Measurements from ENCODE around the gene GLUD1. TPM values are rescaled to one million over a fixed set of nuclear protein-coding genes. Genes with fewer than 3 reads are reported as not detected.
A peak's percentile ranks its signal among the peaks of the same experiment; 100 is the strongest.

GLUD1 gene
- total RNA-seq, 1 experiment from 2014 or later: 101 TPM

DNA sequence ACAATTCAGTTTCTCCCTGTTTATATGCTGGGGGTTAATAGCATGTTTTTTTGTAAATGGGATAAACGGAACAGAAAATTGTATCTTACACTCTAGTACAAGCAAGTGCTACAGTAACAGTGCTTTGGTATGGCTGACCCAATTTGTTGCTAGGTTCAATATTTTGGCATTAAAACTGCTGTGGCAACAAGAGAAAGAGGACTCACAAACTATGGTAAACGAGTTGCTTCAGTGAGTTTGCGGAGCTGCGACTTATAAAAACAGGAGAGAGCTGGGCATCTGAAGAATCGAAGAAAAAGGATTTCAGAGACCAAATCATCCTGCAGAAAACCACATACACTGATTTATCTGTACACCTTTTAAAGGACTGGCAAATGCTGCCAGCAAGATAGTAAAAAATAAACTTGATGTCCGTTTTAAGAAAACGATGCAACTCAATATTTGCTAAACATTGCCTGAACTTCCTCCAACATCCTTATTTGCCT lies 2.2 kb downstream of the GLUD1 start:
- Histone ChIP-seq H3K14ac (ENCODE audit: insufficient read depth, low read length) (no peak overlapping the region), H2BK20ac (ENCODE audit: low read depth, low read length, poor library complexity, severe bottlenecking) (no peak overlapping the region), H3K27me3 (ENCODE audit: insufficient read depth, low read length) (no peaks in the 10 kb centered on the region), H2BK15ac (ENCODE audit: low read depth, low read length) (no peak overlapping the region), H3T11ph (ENCODE audit: low read length) (no peak overlapping the region), H3K23me2 (ENCODE audit: insufficient read length, low read depth, low read length, poor library complexity, severe bottlenecking) (peaks cover 6% of the 10 kb centered on the region), H4K5ac (ENCODE audit: insufficient read length, low read depth, low read length) (no peak overlapping the region), H3K4ac (ENCODE audit: low read depth, low read length) (no peak overlapping the region), H3K79me1 (ENCODE audit: insufficient read depth, low read depth, low read length, poor library complexity, severe bottlenecking) (no peaks in the 10 kb centered on the region), H3K4me1 (ENCODE audit: insufficient read depth, low read length) (no peaks in the 10 kb centered on the region), H4K91ac (ENCODE audit: insufficient read length, low read depth, low read length) (no peak overlapping the region), H2AFZ (ENCODE audit: low read length) (no peak overlapping the region), H3K23ac (ENCODE audit: insufficient read length, low read depth, low read length) (no peak overlapping the region), H3K9ac (ENCODE audit: extremely low read depth, insufficient read length, low read length) (peak overlapping the region; percentile 60), H2BK120ac (ENCODE audit: low read depth, low read length, poor library complexity, severe bottlenecking) (no peak overlapping the region), H2AK5ac (ENCODE audit: insufficient read length, low read length) (no peak overlapping the region), H4K8ac (replicated peaks; ENCODE audit: insufficient read length, low read depth, low read length) (no peak overlapping the region), H3K56ac (ENCODE audit: insufficient read length, low read depth, low read length) (no peak overlapping the region), H2BK12ac (ENCODE audit: insufficient read length, low read depth, low read length) (no peak overlapping the region), H2BK5ac (ENCODE audit: insufficient read length, low read length) (no peak overlapping the region), H4K20me1 (ENCODE audit: control insufficient read depth, insufficient read depth, insufficient read length) (no peaks in the 10 kb centered on the region), H3K79me2 (ENCODE audit: insufficient read depth, low read length) (peaks cover 10% of the 10 kb centered on the region; the same call in 1 of the 2 replicates), H3K4me2 (ENCODE audit: insufficient read depth, insufficient read length, low read length) (peak overlapping the region; percentile 89), H3K18ac (ENCODE audit: insufficient read length, low read depth, low read length) (no peak overlapping the region), H3K27ac (ENCODE audit: insufficient read length, low read depth, low read length) (peak overlapping the region; percentile 19), H3K9me3 (ENCODE audit: control insufficient read depth, low read depth, low read length) (no peaks in the 10 kb centered on the region)
- Mint-ChIP-seq H3K9me3 (peaks cover 0 to 3% of the 10 kb centered on the region in 2 experiments; a peak in 1 of 5 replicates), H3K27me3 (ENCODE audit: low read depth) (no peaks in the 10 kb centered on the region), H3K4me1 (peaks cover 35 to 36% of the 10 kb centered on the region in 2 experiments), H3K27ac (peak overlapping the region in 2 of 3 experiments; percentile 80 to 90; a peak in 3 of 7 replicates), H3K36me3 (ENCODE audit: insufficient read depth in 1 of 3, low read depth in 3 of 3) (peaks cover 11 to 23% (median 16%) of the 10 kb centered on the region in 3 experiments; a peak in 6 of 7 replicates), H3K4me3 (peak overlapping the region; percentile 91 to 96)
- DNase-seq: no peak
- TF ChIP-seq, protein P1, sequence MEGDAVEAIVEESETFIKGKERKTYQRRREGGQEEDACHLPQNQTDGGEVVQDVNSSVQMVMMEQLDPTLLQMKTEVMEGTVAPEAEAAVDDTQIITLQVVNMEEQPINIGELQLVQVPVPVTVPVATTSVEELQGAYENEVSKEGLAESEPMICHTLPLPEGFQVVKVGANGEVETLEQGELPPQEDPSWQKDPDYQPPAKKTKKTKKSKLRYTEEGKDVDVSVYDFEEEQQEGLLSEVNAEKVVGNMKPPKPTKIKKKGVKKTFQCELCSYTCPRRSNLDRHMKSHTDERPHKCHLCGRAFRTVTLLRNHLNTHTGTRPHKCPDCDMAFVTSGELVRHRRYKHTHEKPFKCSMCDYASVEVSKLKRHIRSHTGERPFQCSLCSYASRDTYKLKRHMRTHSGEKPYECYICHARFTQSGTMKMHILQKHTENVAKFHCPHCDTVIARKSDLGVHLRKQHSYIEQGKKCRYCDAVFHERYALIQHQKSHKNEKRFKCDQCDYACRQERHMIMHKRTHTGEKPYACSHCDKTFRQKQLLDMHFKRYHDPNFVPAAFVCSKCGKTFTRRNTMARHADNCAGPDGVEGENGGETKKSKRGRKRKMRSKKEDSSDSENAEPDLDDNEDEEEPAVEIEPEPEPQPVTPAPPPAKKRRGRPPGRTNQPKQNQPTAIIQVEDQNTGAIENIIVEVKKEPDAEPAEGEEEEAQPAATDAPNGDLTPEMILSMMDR (conservative IDR thresholded peaks at IDR 0.05): no peak
- WGBS (ENCODE audit: extremely low coverage, insufficient read length, low lambda C conversion rate): no CpG with 5 or more reads among the region's 7 CpGs

Measured in H9 (cell line).